MM.1S (cell line): ENCODE data around the gene SQSTM1.

Source experiments
- DNase-seq: peaks from one replicate; pipeline ENCODE4 v3.0.0-alpha.2; 2015
- H2AFZ ChIP-seq: fragments of 300-600 bp; sonication (generic); 2 replicates; pipeline ENCODE4 v1.6.0; 2016; ENCODE audit warnings: antibody characterized with exemption, low read length
- H3F3A ChIP-seq: fragments of 300-600 bp; sonication (generic); 2 replicates; pipeline ENCODE4 v1.6.1; 2016; ENCODE audit warnings: mild to moderate bottlenecking, antibody characterized with exemption, low read length, moderate library complexity, mixed read lengths; ENCODE audit not compliant: insufficient read depth
- H3K27ac ChIP-seq: fragments of 300-600 bp; sonication (generic); 2 replicates; pipeline ENCODE4 v1.5.1; 2016; ENCODE audit warnings: mild to moderate bottlenecking, low read length
- H3K27me3 ChIP-seq: fragments of 300-600 bp; sonication (generic); replicated peaks from 2 replicates; pipeline ENCODE4 v1.6.0; 2016; ENCODE audit warnings: low read length; ENCODE audit not compliant: insufficient read depth
- H3K36me3 ChIP-seq: fragments of 300-600 bp; sonication (generic); replicated peaks from 2 replicates; pipeline ENCODE4 v1.6.1; 2016; ENCODE audit warnings: mild to moderate bottlenecking, low read length, mixed read lengths; ENCODE audit not compliant: insufficient read depth
- H3K4me1 ChIP-seq: fragments of 300-600 bp; sonication (generic); 2 replicates; pipeline ENCODE4 v1.6.1; 2016; ENCODE audit warnings: low read length, mixed read lengths
- H3K4me2 ChIP-seq: fragments of 300-600 bp; sonication (generic); 2 replicates; pipeline ENCODE4 v1.6.0; 2016; ENCODE audit warnings: low read depth, low read length
- H3K4me3 ChIP-seq: fragments of 300-600 bp; sonication (generic); 2 replicates; pipeline ENCODE4 v1.5.1; 2016; ENCODE audit warnings: low read length, mixed read lengths
- H3K79me2 ChIP-seq: fragments of 300-600 bp; sonication (generic); 2 replicates; pipeline ENCODE4 v1.6.1; 2016; ENCODE audit warnings: mixed run types, low read length, mixed read lengths
- H3K9ac ChIP-seq: fragments of 300-600 bp; sonication (generic); 2 replicates; pipeline ENCODE4 v1.6.1; 2016; ENCODE audit warnings: low read length, mixed read lengths
- H3K9me2 ChIP-seq: fragments of 300-600 bp; sonication (generic); replicated peaks from 2 replicates; pipeline ENCODE4 v1.6.1; 2016; ENCODE audit warnings: mild to moderate bottlenecking, low read length, mixed read lengths; ENCODE audit not compliant: insufficient read depth
- H3K9me3 ChIP-seq: fragments of 300-600 bp; sonication (generic); replicated peaks from 2 replicates; pipeline ENCODE4 v1.6.1; 2016; ENCODE audit warnings: mild to moderate bottlenecking, low read length, mixed read lengths; ENCODE audit not compliant: insufficient read depth
- H4K20me1 ChIP-seq: fragments of 300-600 bp; sonication (generic); 2 replicates; pipeline ENCODE4 v1.6.1; 2016; ENCODE audit warnings: mild to moderate bottlenecking, low read length, moderate library complexity, mixed read lengths; ENCODE audit not compliant: insufficient read depth
- CTCF ChIP-seq: fragments of 300-600 bp; sonication (generic); IDR thresholded peaks from 2 replicates; pipeline ENCODE4 v1.5.1; 2016; ENCODE audit warnings: antibody characterized with exemption, low read length, mixed read lengths
- EZH2 ChIP-seq: fragments of 300-600 bp; sonication (generic); optimal IDR thresholded peaks from 2 replicates; pipeline ENCODE3; 2017; ENCODE audit warnings: low read depth, mild to moderate bottlenecking, antibody characterized with exemption, low read length, mixed read lengths
- EZH2phosphoT487 ChIP-seq: fragments of 300-600 bp; sonication (generic); IDR thresholded peaks from 2 replicates; pipeline ENCODE4 v1.6.1; 2018; ENCODE audit warnings: antibody characterized with exemption, low read length

The SQSTM1 gene

GRCh38 chr5:179840766-179841165, 20.1 kb downstream of the SQSTM1 start:
- H3K4me1 ChIP-seq: no peaks in the 10 kb centered on the region
- H3K36me3 ChIP-seq: peaks cover 17% of the 10 kb centered on the region
- no peak overlapping the region for H3K9ac ChIP-seq
- H3K4me3 ChIP-seq: no peak overlapping the region
- DNase-seq: no peak
- no peaks in the 10 kb centered on the region for H3K9me3 ChIP-seq
- no peaks in the 10 kb centered on the region for H4K20me1 ChIP-seq
- H3K9me2 ChIP-seq: no peaks in the 10 kb centered on the region
- peaks cover 40% of the 10 kb centered on the region for H3F3A ChIP-seq
- H2AFZ ChIP-seq: no peak overlapping the region
- no peak overlapping the region for H3K4me2 ChIP-seq
- no peaks in the 10 kb centered on the region for H3K27me3 ChIP-seq
- H3K79me2 ChIP-seq: no peaks in the 10 kb centered on the region
- TF ChIP-seq CTCF (no peak), EZH2 (no peak), EZH2phosphoT487 (no peak)
- H3K27ac ChIP-seq: no peak overlapping the region

DNA sequence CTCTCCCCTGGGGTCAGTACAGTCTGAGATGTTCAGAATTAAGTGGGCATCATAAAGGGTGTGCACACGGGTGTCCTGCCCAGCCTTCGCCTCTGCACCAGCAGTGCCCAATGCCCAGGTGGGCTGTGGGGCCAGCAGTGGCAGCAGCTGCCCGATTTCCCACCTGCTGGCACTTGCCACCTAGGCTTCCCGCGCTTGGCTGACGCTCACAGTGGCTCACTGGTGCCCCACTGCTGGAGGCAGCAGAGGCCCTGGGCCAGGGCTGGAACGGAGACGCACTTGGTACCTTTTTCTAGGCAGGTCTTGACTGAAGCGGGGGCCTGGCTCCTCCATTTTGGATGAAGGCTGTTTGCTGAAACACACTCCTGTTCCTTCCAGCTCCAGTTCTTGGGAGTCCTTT, 20.9 kb downstream of the SQSTM1 start:
- Histone ChIP-seq H3K4me2 (no peak overlapping the region), H3K4me3 (no peak overlapping the region), H3K27me3 (no peaks in the 10 kb centered on the region), H3K9me3 (no peaks in the 10 kb centered on the region), H3K4me1 (no peaks in the 10 kb centered on the region), H3F3A (peaks cover 32% of the 10 kb centered on the region), H4K20me1 (no peaks in the 10 kb centered on the region), H3K9ac (no peak overlapping the region), H3K27ac (no peak overlapping the region), H3K36me3 (peaks cover 13% of the 10 kb centered on the region), H2AFZ (no peak overlapping the region), H3K79me2 (no peaks in the 10 kb centered on the region), H3K9me2 (no peaks in the 10 kb centered on the region)
- no peak for TF ChIP-seq EZH2phosphoT487
- TF ChIP-seq CTCF: no peak
- no peak for TF ChIP-seq EZH2
- DNase-seq: no peak

- DNase-seq: no peak
- no peaks in the 10 kb centered on the region; the same call in 1 of the 2 replicates for H3K36me3 ChIP-seq
- H3K9me3 ChIP-seq: no peaks in the 10 kb centered on the region
- H3K9ac ChIP-seq: no peak overlapping the region
- no peak overlapping the region for H3K4me2 ChIP-seq
- no peak for TF ChIP-seq EZH2
- no peak for TF ChIP-seq EZH2phosphoT487
- no peak for TF ChIP-seq CTCF
- H3K27ac ChIP-seq: no peak overlapping the region
- no peaks in the 10 kb centered on the region for H3K9me2 ChIP-seq
- no peak overlapping the region for H2AFZ ChIP-seq
- no peaks in the 10 kb centered on the region for H3K4me1 ChIP-seq
- H3K79me2 ChIP-seq: peaks cover 29% of the 10 kb centered on the region
- no peaks in the 10 kb centered on the region for H4K20me1 ChIP-seq
- peaks cover 2% of the 10 kb centered on the region; the same call in 1 of the 2 replicates for H3F3A ChIP-seq
- H3K27me3 ChIP-seq: no peaks in the 10 kb centered on the region
- no peak overlapping the region for H3K4me3 ChIP-seq
Measured at GRCh38 chr5:179852993-179853547, 32.4 kb downstream of the SQSTM1 start.
